Activated T-helper 2 cell treated with anti-CD3 and anti-CD28 coated beads, Interferon-gamma antibody, Interleukin-2, Interleukin-4, amounts not matched to agents 10 μg/mL and 5 μg/mL and 100 μg/mL, durations not matched to agents 14 hours and 24 hours and 36 hours (primary cell): ENCODE data around the gene TOGARAM2. TPM values are rescaled to one million over a fixed set of nuclear protein-coding genes. Genes with fewer than 3 reads are reported as not detected.
"Not testable (repeated sequence)": the region's sequence is repeated elsewhere in the genome, so short reads cannot be mapped to it uniquely, and the experiment has no call there.

ENCODE experiments used
- DNase-seq: peaks from one replicate; pipeline ENCODE4 v3.0.0; 2021; ENCODE audit warnings: low spot score
- H3K27ac Mint-ChIP-seq: one replicate; pipeline ENCODE4 v1.8.0; 2021; ENCODE audit warnings: mixed read lengths
- H3K27me3 Mint-ChIP-seq: one replicate; pipeline ENCODE4 v1.8.0; 2021; ENCODE audit warnings: low read depth, mixed read lengths
- H3K36me3 Mint-ChIP-seq: one replicate; pipeline ENCODE4 v1.8.0; 2021; ENCODE audit warnings: low read depth, mixed read lengths
- H3K4me1 Mint-ChIP-seq: one replicate; pipeline ENCODE4 v1.8.0; 2021; ENCODE audit warnings: low read depth, mixed read lengths
- H3K4me3 Mint-ChIP-seq: one replicate; pipeline ENCODE4 v1.8.0; 2021; ENCODE audit warnings: low read depth, mild to moderate bottlenecking, moderate library complexity, mixed read lengths
- H3K9me3 Mint-ChIP-seq: one replicate; pipeline ENCODE4 v1.8.0; 2021; ENCODE audit warnings: mixed read lengths
- intact Hi-C: fragments of 100-400 bp; cut with micrococcal nuclease; formaldehyde crosslinking; loops from one replicate; pipeline ENCODE4 v1.15.1; 2023
- total RNA-seq: library from RNA; stranded (reverse); gene quantifications from 2 replicates; pipeline ENCODE4 v1.2.3, GENCODE V29; 2022

The TOGARAM2 gene
- total RNA-seq, 1 donor from 2014 or later = 4.0 TPM

GRCh38 chr2:28956890-28957289 lies 24.2 kb upstream of the TOGARAM2 start:
- H3K36me3 Mint-ChIP-seq = no peaks in the 10 kb centered on the region
- no peak for DNase-seq
- H3K9me3 Mint-ChIP-seq = no peaks in the 10 kb centered on the region
- intact Hi-C loops = loop anchor here (5.0 kb wide), 3 partner anchors 110 to 885 kb away; partner anchors contain the start of gene CLIP4
- H3K27me3 Mint-ChIP-seq = peaks cover 15% of the 10 kb centered on the region
- peaks cover 13% of the 10 kb centered on the region for H3K4me1 Mint-ChIP-seq
- H3K27ac Mint-ChIP-seq = no peak overlapping the region
- H3K4me3 Mint-ChIP-seq = no peak overlapping the region

GRCh38 chr2:28958689-28959088 lies 22.4 kb upstream of the TOGARAM2 start:
- Mint-ChIP-seq H3K27ac (no peak overlapping the region), H3K4me1 (peaks cover 13% of the 10 kb centered on the region)
- peak; percentile 20 for DNase-seq

GRCh38 chr2:28960401-28960800 lies 20.7 kb upstream of the TOGARAM2 start:
- Mint-ChIP-seq H3K4me3 (no peak overlapping the region), H3K36me3 (no peaks in the 10 kb centered on the region), H3K4me1 (peaks cover 13% of the 10 kb centered on the region), H3K27ac (no peak overlapping the region), H3K27me3 (peaks cover 25% of the 10 kb centered on the region), H3K9me3 (no peaks in the 10 kb centered on the region)
- intact Hi-C loops = no loop called here
- no peak for DNase-seq

More at GRCh38 chr2:28958689-28959088, 22.4 kb upstream of the TOGARAM2 start:
- intact Hi-C loops = loop anchor here (1.0 to 5.0 kb wide), 5 partner anchors 56 to 884 kb away; partner anchors contain the start of gene CLIP4
- H3K4me3 Mint-ChIP-seq = no peak overlapping the region
- no peaks in the 10 kb centered on the region for H3K9me3 Mint-ChIP-seq
- H3K27me3 Mint-ChIP-seq = peaks cover 18% of the 10 kb centered on the region
- H3K36me3 Mint-ChIP-seq = no peaks in the 10 kb centered on the region

- no peak overlapping the region for H3K4me3 Mint-ChIP-seq
- intact Hi-C loops = no loop called here
- no peak overlapping the region for H3K27ac Mint-ChIP-seq
- peaks cover 26% of the 10 kb centered on the region for H3K27me3 Mint-ChIP-seq
- DNase-seq = no peak
- H3K36me3 Mint-ChIP-seq = no peaks in the 10 kb centered on the region
- peaks cover 2% of the 10 kb centered on the region for H3K4me1 Mint-ChIP-seq
- no peaks in the 10 kb centered on the region for H3K9me3 Mint-ChIP-seq
Measured at GRCh38 chr2:28962505-28962904, 18.6 kb upstream of the TOGARAM2 start.

- Mint-ChIP-seq H3K27me3 (peaks cover 1% of the 10 kb centered on the region), H3K4me1 (peaks cover 3% of the 10 kb centered on the region), H3K36me3 (no peaks in the 10 kb centered on the region), H3K9me3 (no peaks in the 10 kb centered on the region), H3K27ac (no peak overlapping the region), H3K4me3 (no peak overlapping the region)
- intact Hi-C loops = no loop called here
- DNase-seq = no peak
Measured at GRCh38 chr2:28970464-28971160, 10.5 kb upstream of the TOGARAM2 start.

- Mint-ChIP-seq H3K9me3 (no peaks in the 10 kb centered on the region), H3K27ac (no peak overlapping the region), H3K27me3 (no peaks in the 10 kb centered on the region), H3K4me1 (peaks cover 3% of the 10 kb centered on the region), H3K36me3 (no peaks in the 10 kb centered on the region), H3K4me3 (no peak overlapping the region)
- intact Hi-C loops = no loop called here
- no peak for DNase-seq
Measured at GRCh38 chr2:28972778-28973335, 8.2 kb upstream of the TOGARAM2 start.

GRCh38 chr2:28974252-28974651 lies 6.8 kb upstream of the TOGARAM2 start:
- no peak overlapping the region for H3K4me3 Mint-ChIP-seq
- intact Hi-C loops = no loop called here
- no peaks in the 10 kb centered on the region for H3K9me3 Mint-ChIP-seq
- no peaks in the 10 kb centered on the region for H3K27me3 Mint-ChIP-seq
- no peaks in the 10 kb centered on the region for H3K36me3 Mint-ChIP-seq
- H3K4me1 Mint-ChIP-seq = peaks cover 3% of the 10 kb centered on the region
- no peak for DNase-seq
- no peak overlapping the region for H3K27ac Mint-ChIP-seq

GRCh38 chr2:28975671-28976070 lies 5.4 kb upstream of the TOGARAM2 start:
- Mint-ChIP-seq H3K9me3 (no peaks in the 10 kb centered on the region), H3K36me3 (no peaks in the 10 kb centered on the region), H3K4me3 (no peak overlapping the region), H3K27me3 (no peaks in the 10 kb centered on the region), H3K4me1 (peaks cover 3% of the 10 kb centered on the region), H3K27ac (no peak overlapping the region)
- intact Hi-C loops = no loop called here
- no peak for DNase-seq

- DNase-seq = no peak
- Mint-ChIP-seq H3K27me3 (no peaks in the 10 kb centered on the region), H3K9me3 (no peaks in the 10 kb centered on the region), H3K4me3 (no peak overlapping the region), H3K36me3 (no peaks in the 10 kb centered on the region), H3K27ac (no peak overlapping the region), H3K4me1 (peaks cover 3% of the 10 kb centered on the region)
- intact Hi-C loops = no loop called here
Measured at GRCh38 chr2:28976584-28976983, 4.5 kb upstream of the TOGARAM2 start.

GRCh38 chr2:28977176-28977875 lies 3.8 kb upstream of the TOGARAM2 start:
- Mint-ChIP-seq H3K27ac (no peak overlapping the region), H3K4me3 (no peak overlapping the region), H3K36me3 (no peaks in the 10 kb centered on the region), H3K9me3 (no peaks in the 10 kb centered on the region), H3K4me1 (peaks cover 3% of the 10 kb centered on the region), H3K27me3 (no peaks in the 10 kb centered on the region)
- no peak for DNase-seq
- intact Hi-C loops = no loop called here

- H3K36me3 Mint-ChIP-seq, H3K4me3 Mint-ChIP-seq, H3K4me1 Mint-ChIP-seq, H3K27ac Mint-ChIP-seq, intact Hi-C loops, H3K27me3 Mint-ChIP-seq, H3K9me3 Mint-ChIP-seq, DNase-seq: not testable (repeated sequence)
Measured at GRCh38 chr2:28978001-28978400, 3.1 kb upstream of the TOGARAM2 start.

- H3K27me3 Mint-ChIP-seq = no peaks in the 10 kb centered on the region
- DNase-seq = no peak
- no peak overlapping the region for H3K27ac Mint-ChIP-seq
- H3K4me1 Mint-ChIP-seq = no peaks in the 10 kb centered on the region
- no peaks in the 10 kb centered on the region for H3K36me3 Mint-ChIP-seq
- no peaks in the 10 kb centered on the region for H3K9me3 Mint-ChIP-seq
- no peak overlapping the region for H3K4me3 Mint-ChIP-seq
- intact Hi-C loops = no loop called here
Measured at GRCh38 chr2:28978606-28979005, 2.5 kb upstream of the TOGARAM2 start.

GRCh38 chr2:28979041-28979440 lies 2.1 kb upstream of the TOGARAM2 start:
- no peak overlapping the region for H3K27ac Mint-ChIP-seq
- no peaks in the 10 kb centered on the region for H3K27me3 Mint-ChIP-seq
- H3K36me3 Mint-ChIP-seq = no peaks in the 10 kb centered on the region
- DNase-seq = no peak
- no peak overlapping the region for H3K4me3 Mint-ChIP-seq
- H3K9me3 Mint-ChIP-seq = no peaks in the 10 kb centered on the region
- H3K4me1 Mint-ChIP-seq = no peaks in the 10 kb centered on the region
- intact Hi-C loops = no loop called here
